K562 (cell line): ENCODE results near the gene ZNF652. TPM values are rescaled to one million over a fixed set of nuclear protein-coding genes. Genes with fewer than 3 reads are reported as not detected.

Source experiments
- ARID2 ChIP-seq: fragments of 450-650 bp; IDR thresholded peaks from 2 replicates; pipeline ENCODE4 v1.6.1; 2017; ENCODE audit warnings: antibody characterized with exemption, mild to moderate bottlenecking
- BRD4 ChIP-seq: fragments of 200-600 bp; sonication (generic); IDR thresholded peaks from 2 replicates; pipeline ENCODE4 v1.6.1; 2017; ENCODE audit warnings: inconsistent platforms
- ID3 ChIP-seq, 2 experiments: fragments of 250-450 bp in 1 of 2; fragments of 450-650 bp in 1 of 2; sonication (Bioruptor Pico) in 1 of 2; IDR thresholded peaks; 2 replicates each; pipeline versions ENCODE4 v1.6.1 to v1.8.0; 2016 to 2021; ENCODE audit warnings: mild to moderate bottlenecking in 2 of 2, moderate library complexity in 2 of 2, missing compliant biosample characterization in 1 of 2, missing genetic modification characterization in 1 of 2
- KDM1A ChIP-seq, 2 experiments: fragments of 450-650 bp; IDR thresholded peaks; 2 replicates each; pipeline ENCODE4 v1.6.1; 2016; ENCODE audit warnings: mild to moderate bottlenecking in 2 of 2
- KLF16 ChIP-seq: IDR thresholded peaks from 2 replicates; pipeline ENCODE4 v1.6.1; 2016; ENCODE audit warnings: antibody characterized with exemption
- MAZ ChIP-seq, 2 experiments: fragments of 450-650 bp in 1 of 2; sonication (generic) in 1 of 2; formaldehyde crosslinking; IDR thresholded peaks in 1 of 2; conservative IDR thresholded peaks in 1 of 2; 2 replicates each; pipeline versions ENCODE4 v1.4.0 to v1.5.0; 2020; ENCODE audit warnings: mild to moderate bottlenecking in 1 of 2, missing genetic modification reagents in 1 of 2
- MECOM ChIP-seq: fragments of 250-450 bp; sonication (Bioruptor Pico); IDR thresholded peaks from 2 replicates; pipeline ENCODE4 v1.8.0; 2022; ENCODE audit warnings: inconsistent platforms
- NFIC ChIP-seq: fragments of 450-650 bp; IDR thresholded peaks from 2 replicates; pipeline ENCODE4 v1.6.1; 2017; ENCODE audit warnings: mild to moderate bottlenecking, inconsistent platforms
- POLR2B ChIP-seq: fragments of 450-650 bp; IDR thresholded peaks from 2 replicates; pipeline ENCODE4 v1.6.1; 2018; ENCODE audit warnings: low read depth; ENCODE audit not compliant: partially characterized antibody
- PTTG1 ChIP-seq: fragments of 450-650 bp; IDR thresholded peaks from 2 replicates; pipeline ENCODE4 v1.6.1; 2016; ENCODE audit warnings: low read depth, mild to moderate bottlenecking, missing genetic modification characterization, missing compliant biosample characterization
- RBM34 ChIP-seq: fragments of 200-400 bp; formaldehyde crosslinking; IDR thresholded peaks from 2 replicates; pipeline ENCODE4 v1.6.1; 2018; ENCODE audit warnings: low read length, borderline replicate concordance; ENCODE audit not compliant: insufficient read depth
- REST ChIP-seq, 2 experiments: fragments of 450-650 bp; formaldehyde crosslinking in 1 of 2; IDR thresholded peaks; 2 replicates each; pipeline versions ENCODE4 v1.4.0 to v1.6.1; 2014 to 2020; ENCODE audit warnings: mild to moderate bottlenecking in 2 of 2, borderline replicate concordance in 1 of 2, low read depth in 1 of 2
- SMAD2 ChIP-seq: fragments of 150-350 bp; IDR thresholded peaks from 2 replicates; pipeline ENCODE4 v1.6.1; 2014; ENCODE audit warnings: low read depth, mild to moderate bottlenecking, low read length
- SMC3 ChIP-seq: conservative IDR thresholded peaks from 2 replicates; pipeline ENCODE4 v1.6.1; 2011; ENCODE audit warnings: low read depth, low read length, improper control_type of control experiment; ENCODE audit not compliant: insufficient read depth
- TEAD4 ChIP-seq, 2 experiments: sonication (generic) in 1 of 2; formaldehyde crosslinking in 1 of 2; IDR thresholded peaks; 2 replicates each; pipeline versions ENCODE4 v1.6.1 to v1.8.0; 2012 to 2022; ENCODE audit warnings: borderline replicate concordance in 1 of 2, inconsistent platforms in 1 of 2, low read length in 1 of 2, mild to moderate bottlenecking in 1 of 2, missing genetic modification reagents in 1 of 2
- ZNF224 ChIP-seq: sonication (generic); formaldehyde crosslinking; IDR thresholded peaks from 2 replicates; pipeline ENCODE4 v1.8.0; 2022; ENCODE audit warnings: mild to moderate bottlenecking, missing genetic modification reagents
- ZNF277 ChIP-seq: fragments of 250-450 bp; sonication (Bioruptor Pico); IDR thresholded peaks from 2 replicates; pipeline ENCODE4 v1.8.0; 2022; ENCODE audit warnings: inconsistent platforms, mild to moderate bottlenecking, moderate library complexity, borderline replicate concordance
- ZNF695 ChIP-seq: fragments of 450-650 bp; formaldehyde crosslinking; IDR thresholded peaks from 2 replicates; pipeline ENCODE4 v1.4.0; 2020; ENCODE audit warnings: mild to moderate bottlenecking, moderate library complexity
- polyA plus RNA-seq, 8 experiments: library from polyadenylated mRNA; depleted of rRNA in 4 of 8; stranded (reverse) in 5 of 8; unstranded in 3 of 8; fragments of >200 nt; fragmentation: Nextera tagmentation in 2 of 8; fragmentation: Illumina TruSeq in 1 of 8; extraction: Ambion mirVana in 2 of 8; extraction: Trizol in 1 of 8; gene quantifications; 2 replicates each; pipeline versions ENCODE4 v1.2.1 to v1.2.3, GENCODE V29; 2011 to 2014; ENCODE audit warnings: inconsistent platforms in 1 of 8, missing spikeins in 1 of 8
- total RNA-seq, 7 experiments: library from RNA; depleted of rRNA in 6 of 7; stranded (reverse); fragments of >200 nt in 6 of 7; fragmentation: Illumina TruSeq in 2 of 7; extraction: Trizol in 2 of 7; gene quantifications; 2 replicates each; pipeline versions ENCODE4 v1.2.1 to v1.2.3, GENCODE V29; 2011 to 2021; ENCODE audit warnings: low replicate concordance in 1 of 7

Gene ZNF652
- total and polyA plus RNA-seq, 9 of the 15 experiments (the other 6 are each of a cell fraction or from before 2014, with no cell fraction given), result 5.1 to 15.5 (median 7.8) TPM

- no peak for TF ChIP-seq ZNF695 (CRISPR knock-in tag)
- no peak for TF ChIP-seq RBM34
- TF ChIP-seq ZNF224, result no peak
- no peak for TF ChIP-seq TEAD4 (IDR thresholded peaks at IDR 0.05; ENCODE audit: low read length)
- TF ChIP-seq TEAD4 (CRISPR knock-in tag; IDR thresholded peaks at IDR 0.05; ENCODE audit: borderline replicate concordance), result no peak
- peak in 1 of 2 experiments; percentile 50; a peak in 2 of 4 replicates for TF ChIP-seq MAZ (CRISPR knock-in tag; conservative IDR thresholded peaks at IDR 0.05 in 1 of 2, IDR thresholded peaks at IDR 0.05 in 1 of 2)
- peak; percentile 89 for TF ChIP-seq REST (IDR thresholded peaks at IDR 0.05; ENCODE audit: borderline replicate concordance)
- TF ChIP-seq REST (CRISPR knock-in tag; IDR thresholded peaks at IDR 0.05; ENCODE audit: low read depth), result no peak
- 0 out of 2 replicates have a peak, but pooled peaks have one; percentile 8 for TF ChIP-seq KLF16
- TF ChIP-seq KDM1A (IDR thresholded peaks at IDR 0.05), result no peak
- TF ChIP-seq ARID2, result peak; percentile 88
- TF ChIP-seq BRD4, result no peak
- TF ChIP-seq PTTG1 (tag), result no peak
- peak; percentile 91 for TF ChIP-seq SMC3
- no peak for TF ChIP-seq SMAD2
- TF ChIP-seq ZNF277, result no peak
- no peak for TF ChIP-seq ID3 (CRISPR knock-in tag; IDR thresholded peaks at IDR 0.05)
- no peak for TF ChIP-seq ID3 (tag; IDR thresholded peaks at IDR 0.05)
- TF ChIP-seq POLR2B, result no peak
- 0 out of 2 replicates have a peak, but pooled peaks have one; percentile 19 for TF ChIP-seq NFIC
- TF ChIP-seq MECOM (CRISPR knock-in tag), result no peak
These were observed 46.3 kb downstream of the ZNF652 start (continued) for GRCh38 chr17:49315551-49316257.
